HCT116 (cell line): ENCODE results near the gene CORO6. TPM values are rescaled to one million over a fixed set of nuclear protein-coding genes. Genes with fewer than 3 reads are reported as not detected.

Source experiments
- ATAC-seq: fragments of 200-7000 bp; cut with Tn5 transposase; 2 replicates; pipeline ENCODE4 v1.9.1; 2020; ENCODE audit warnings: mild to moderate bottlenecking, moderate library complexity
- BruUV-seq: library from RNA; stranded (reverse); fragments of 400-500 nt; replicated peaks from 2 replicates; lab custom pipeline; 2021; lab: Mats Ljungman, UMichigan
- CTCF ChIA-PET: fragments of 300-600 bp; sonication (Branson Sonifier 250); formaldehyde crosslinking; loops from one replicate; lab custom pipeline; 2021; ENCODE audit warnings: antibody characterized with exemption; lab: Charles Lee
- POLR2A ChIA-PET: fragments of 300-600, 350-600 bp; sonication (Branson Sonifier 250); formaldehyde crosslinking; loops from one replicate; lab custom pipeline; 2021; ENCODE audit warnings: antibody characterized with exemption; lab: Charles Lee
- RAD21 ChIA-PET, 2 experiments: fragments of 300-600 bp; sonication (Branson Sonifier 250); formaldehyde crosslinking; loops; one replicate each; lab custom pipeline; 2023; ENCODE audit warnings: low total read pairs in 2 of 2; ENCODE audit not compliant: uncharacterized antibody in 2 of 2, unreplicated experiment in 2 of 2, low non-redundant PET in 1 of 2; lab: Charles Lee
- DNase-seq: peaks from one replicate; pipeline ENCODE4 v3.0.0-alpha.2; 2010; ENCODE audit warnings: low read depth, low spot score
- H2AFZ ChIP-seq: fragments of 200-600 bp; shearing (Covaris generic), sonication (generic); 2 replicates; pipeline ENCODE4 v1.6.1; 2017; ENCODE audit warnings: low read depth, mixed run types, mixed read lengths, antibody characterized with exemption, low read length; ENCODE audit not compliant: poor library complexity, severe bottlenecking
- H3K27ac ChIP-seq: 2 replicates; pipeline ENCODE4 v1.5.1; 2012; ENCODE audit warnings: low read depth, low read length
- H3K27me3 ChIP-seq: fragments of 200-600 bp; sonication (generic); 2 replicates; pipeline ENCODE4 v1.6.1; 2016; ENCODE audit warnings: mixed run types, low read length, mixed read lengths; ENCODE audit not compliant: insufficient read depth
- H3K36me3 ChIP-seq, 2 experiments: fragments of 200-500 bp in 1 of 2; fragments of 200-600 bp in 1 of 2; sonication (Bioruptor generic) in 1 of 2; sonication (generic) in 1 of 2; 2 replicates each; pipeline versions ENCODE4 v1.5.1 to v1.6.1; 2014 to 2016; ENCODE audit warnings: low read length in 2 of 2, inconsistent platforms in 1 of 2, mixed read lengths in 1 of 2, mixed run types in 1 of 2; ENCODE audit not compliant: insufficient read depth in 2 of 2, control insufficient read depth in 1 of 2
- H3K4me1 ChIP-seq, 2 experiments: fragments of 200-600 bp in 1 of 2; sonication (generic) in 1 of 2; 2 replicates each; pipeline versions ENCODE4 v1.5.1 to v1.6.1; 2012 to 2017; ENCODE audit warnings: low read length in 2 of 2, inconsistent platforms in 1 of 2, mild to moderate bottlenecking in 1 of 2, mixed read lengths in 1 of 2, mixed run types in 1 of 2, moderate library complexity in 1 of 2; ENCODE audit not compliant: insufficient read depth in 2 of 2, control insufficient read depth in 1 of 2
- H3K4me2 ChIP-seq: fragments of 200-600 bp; sonication (generic); 2 replicates; pipeline ENCODE4 v1.6.1; 2017; ENCODE audit warnings: mixed run types, low read length, mixed read lengths
- H3K4me3 ChIP-seq, 2 experiments: fragments of 200-600 bp in 1 of 2; sonication (generic) in 1 of 2; replicated peaks in 1 of 2; 2 replicates each; pipeline ENCODE4 v1.5.1; 2011 to 2016; ENCODE audit warnings: low read length in 2 of 2, control low read depth in 1 of 2, low read depth in 1 of 2, mild to moderate bottlenecking in 1 of 2, mixed read lengths in 1 of 2, mixed run types in 1 of 2
- H3K79me2 ChIP-seq: fragments of 200-600 bp; sonication (generic); 2 replicates; pipeline ENCODE4 v1.6.1; 2017; ENCODE audit warnings: mild to moderate bottlenecking, mixed run types, low read length, moderate library complexity, mixed read lengths; ENCODE audit not compliant: insufficient read depth
- H3K9ac ChIP-seq: fragments of 200-600 bp; sonication (generic); 2 replicates; pipeline ENCODE4 v1.6.1; 2016; ENCODE audit warnings: low read length, mixed read lengths
- H3K9me2 ChIP-seq: fragments of 200-600 bp; sonication (generic), shearing (Covaris generic); 2 replicates; pipeline ENCODE4 v1.6.1; 2017; ENCODE audit warnings: mixed run types, mild to moderate bottlenecking, moderate library complexity; ENCODE audit not compliant: insufficient read depth
- H3K9me3 ChIP-seq, 2 experiments: fragments of 200-500 bp in 1 of 2; fragments of 200-600 bp in 1 of 2; sonication (Bioruptor generic) in 1 of 2; sonication (generic) in 1 of 2; 2 replicates each; pipeline ENCODE4 v1.6.1; 2014 to 2017; ENCODE audit warnings: low read length in 2 of 2, mixed read lengths in 2 of 2, inconsistent platforms in 1 of 2, low read depth in 1 of 2, mild to moderate bottlenecking in 1 of 2, mixed run types in 1 of 2, moderate library complexity in 1 of 2; ENCODE audit not compliant: control insufficient read depth in 1 of 2, insufficient read depth in 1 of 2
- H4K20me1 ChIP-seq: fragments of 200-600 bp; sonication (generic), shearing (Covaris generic); 2 replicates; pipeline ENCODE4 v1.6.1; 2017; ENCODE audit warnings: mixed run types, mild to moderate bottlenecking, moderate library complexity; ENCODE audit not compliant: insufficient read depth
- CBX3 ChIP-seq: IDR thresholded peaks from 2 replicates; pipeline ENCODE4 v1.6.1; 2012; ENCODE audit warnings: low read depth
- CEBPB ChIP-seq: IDR thresholded peaks from 2 replicates; pipeline ENCODE4 v1.6.1; 2012; ENCODE audit warnings: low read depth
- CTCF ChIP-seq, 3 experiments: fragments of 200-600 bp in 1 of 3; sonication (generic) in 1 of 3; IDR thresholded peaks in 2 of 3; conservative IDR thresholded peaks in 1 of 3; 2 replicates each; pipeline ENCODE4 v1.5.1; 2012 to 2017; ENCODE audit warnings: low read depth in 2 of 3, low read length in 2 of 3, antibody characterized with exemption in 1 of 3, borderline replicate concordance in 1 of 3, control low read depth in 1 of 3, mild to moderate bottlenecking in 1 of 3, mixed read lengths in 1 of 3, mixed run types in 1 of 3, moderate library complexity in 1 of 3; ENCODE audit not compliant: insufficient read depth in 1 of 3
- EGR1 ChIP-seq: IDR thresholded peaks from 2 replicates; pipeline ENCODE4 v1.6.1; 2012; ENCODE audit warnings: low read depth
- ELF1 ChIP-seq: IDR thresholded peaks from 2 replicates; pipeline ENCODE4 v1.6.1; 2012; ENCODE audit warnings: low read depth, borderline replicate concordance
- EZH2 ChIP-seq: fragments of 200-600 bp; sonication (generic); IDR thresholded peaks from 2 replicates; pipeline ENCODE4 v1.6.1; 2017; ENCODE audit warnings: antibody characterized with exemption, mixed run types
- FOSL1 ChIP-seq: IDR thresholded peaks from 2 replicates; pipeline ENCODE4 v1.6.1; 2012; ENCODE audit warnings: low read depth
- JUND ChIP-seq: IDR thresholded peaks from 2 replicates; pipeline ENCODE4 v1.6.1; 2012
- MAX ChIP-seq: IDR thresholded peaks from 2 replicates; pipeline ENCODE4 v1.6.1; 2012
- POLR2A ChIP-seq: IDR thresholded peaks from 2 replicates; pipeline ENCODE4 v1.7.0; 2011; ENCODE audit warnings: borderline replicate concordance; ENCODE audit not compliant: insufficient read depth, insufficient read length; ENCODE audit errors: extremely low read depth
- POLR2AphosphoS5 ChIP-seq: IDR thresholded peaks from 2 replicates; pipeline ENCODE4 v1.6.1; 2011; ENCODE audit warnings: mild to moderate bottlenecking, low read depth, low read length, moderate library complexity
- RAD21 ChIP-seq: IDR thresholded peaks from 2 replicates; pipeline ENCODE4 v1.6.1; 2012; ENCODE audit warnings: low read depth, mild to moderate bottlenecking
- SIN3A ChIP-seq: IDR thresholded peaks from 2 replicates; pipeline ENCODE4 v1.6.1; 2012; ENCODE audit warnings: low read depth
- SP1 ChIP-seq: IDR thresholded peaks from 2 replicates; pipeline ENCODE4 v1.6.1; 2012; ENCODE audit warnings: low read depth
- SRF ChIP-seq: IDR thresholded peaks from 2 replicates; pipeline ENCODE4 v1.6.1; 2012; ENCODE audit warnings: low read depth
- YY1 ChIP-seq: IDR thresholded peaks from 2 replicates; pipeline ENCODE4 v1.6.1; 2011; ENCODE audit warnings: low read length, low read depth, moderate library complexity, mild to moderate bottlenecking; ENCODE audit not compliant: insufficient replicate concordance; ENCODE audit errors: extremely low read depth
- ZFX ChIP-seq: fragments of 450-650 bp; IDR thresholded peaks from 2 replicates; pipeline ENCODE4 v1.6.1; 2017
- ZNF274 ChIP-seq: fragments of 200-500 bp; sonication (Bioruptor generic); IDR thresholded peaks from 2 replicates; pipeline ENCODE4 v1.6.1; 2014; ENCODE audit warnings: mild to moderate bottlenecking, low read depth, low read length, inconsistent platforms
- intact Hi-C: fragments of 100-400 bp; cut with micrococcal nuclease; formaldehyde crosslinking; loops from 2 replicates; pipeline ENCODE4 v1.10.0; 2022
- total RNA-seq: library from RNA; stranded (reverse); gene quantifications from one replicate; pipeline ENCODE4 v1.2.1, GENCODE V29; 2021; ENCODE audit not compliant: unreplicated experiment
- TF ChIP-seq, protein P1 (sequence below): IDR thresholded peaks from 2 replicates; pipeline ENCODE4 v1.6.1; 2011; ENCODE audit warnings: mild to moderate bottlenecking, low read length, moderate library complexity; ENCODE audit not compliant: insufficient replicate concordance; ENCODE audit errors: extremely low read depth
- TF ChIP-seq, protein P2 (sequence below): IDR thresholded peaks from 2 replicates; pipeline ENCODE4 v1.6.1; 2012

Gene CORO6
- total RNA-seq, 1 experiment from 2014 or later = 8.7 TPM

DNA sequence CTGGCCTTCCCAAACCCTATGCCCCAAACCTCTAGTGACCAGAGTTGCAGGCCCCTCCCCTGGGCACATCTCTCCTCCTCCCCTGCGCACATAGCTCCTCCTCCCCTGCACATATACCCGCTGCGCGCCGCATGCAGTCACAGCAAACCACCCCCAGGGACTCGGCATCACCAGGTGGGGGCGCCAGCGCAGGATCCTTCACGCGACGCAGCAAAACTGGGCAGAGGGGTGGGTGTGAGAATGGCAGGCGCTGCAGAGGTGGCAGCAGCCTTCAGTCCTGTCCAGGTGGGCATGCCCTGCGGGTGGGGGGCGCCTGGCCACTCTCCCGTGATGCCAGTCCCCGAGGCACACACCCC lies 5.6 kb downstream of the CORO6 start:
- RAD21 ChIA-PET = interaction anchor here (0.5 to 0.8 kb wide), 3 partner anchors 23 to 970 kb away, joined by 3 to 5 read pairs (median 3); no protein-coding TSS in a partner anchor
- no peaks in the 10 kb centered on the region for H4K20me1 ChIP-seq
- intact Hi-C loops = loop anchor here (1.0 kb wide), 1 partner anchor 476 kb away; no protein-coding TSS in a partner anchor
- CTCF ChIA-PET = interaction anchor here (0.6 to 4.6 kb wide), 31 partner anchors 9 to 500 kb away, joined by 3 to 61 read pairs (median 7); partner anchors contain the start of genes ABHD15, ANKRD13B, SSH2 and TP53I13
- peak overlapping the region; percentile 97 for H3K4me2 ChIP-seq
- no TSS peak for BruUV-seq
- DNase-seq = peak; percentile 67
- POLR2A ChIA-PET = interaction anchor here (0.6 to 1.3 kb wide), 2 partner anchors 239 to 477 kb away, joined by 3 read pairs; no protein-coding TSS in a partner anchor
- TF ChIP-seq SP1 (no peak), POLR2A (peak; percentile 30), CBX3 (peak; percentile 31; the same call in 1 of the 2 replicates), POLR2AphosphoS5 (0 out of 2 replicates have a peak, but pooled peaks have one; percentile 17), ELF1 (no peak), CTCF (IDR thresholded peaks at IDR 0.05 in 2 of 3, conservative IDR thresholded peaks at IDR 0.05 in 1 of 3; ENCODE audit: borderline replicate concordance in 1 of 3, insufficient read depth in 1 of 3, low read depth in 2 of 3, low read length in 2 of 3) (peak; percentile 62 to 91 (median 84)), MAX (peak; percentile 65; the same call in 1 of the 2 replicates), FOSL1 (no peak), CEBPB (no peak), YY1 (peak; percentile 33), JUND (no peak), RAD21 (peak; percentile 39; the same call in 1 of the 2 replicates), ZNF274 (no peak), SIN3A (no peak), EZH2 (no peak), ZFX (no peak), EGR1 (no peak), SRF (no peak)
- TF ChIP-seq, protein P1, sequence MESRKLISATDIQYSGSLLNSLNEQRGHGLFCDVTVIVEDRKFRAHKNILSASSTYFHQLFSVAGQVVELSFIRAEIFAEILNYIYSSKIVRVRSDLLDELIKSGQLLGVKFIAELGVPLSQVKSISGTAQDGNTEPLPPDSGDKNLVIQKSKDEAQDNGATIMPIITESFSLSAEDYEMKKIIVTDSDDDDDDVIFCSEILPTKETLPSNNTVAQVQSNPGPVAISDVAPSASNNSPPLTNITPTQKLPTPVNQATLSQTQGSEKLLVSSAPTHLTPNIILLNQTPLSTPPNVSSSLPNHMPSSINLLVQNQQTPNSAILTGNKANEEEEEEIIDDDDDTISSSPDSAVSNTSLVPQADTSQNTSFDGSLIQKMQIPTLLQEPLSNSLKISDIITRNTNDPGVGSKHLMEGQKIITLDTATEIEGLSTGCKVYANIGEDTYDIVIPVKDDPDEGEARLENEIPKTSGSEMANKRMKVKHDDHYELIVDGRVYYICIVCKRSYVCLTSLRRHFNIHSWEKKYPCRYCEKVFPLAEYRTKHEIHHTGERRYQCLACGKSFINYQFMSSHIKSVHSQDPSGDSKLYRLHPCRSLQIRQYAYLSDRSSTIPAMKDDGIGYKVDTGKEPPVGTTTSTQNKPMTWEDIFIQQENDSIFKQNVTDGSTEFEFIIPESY = no peak
- TF ChIP-seq, protein P2, sequence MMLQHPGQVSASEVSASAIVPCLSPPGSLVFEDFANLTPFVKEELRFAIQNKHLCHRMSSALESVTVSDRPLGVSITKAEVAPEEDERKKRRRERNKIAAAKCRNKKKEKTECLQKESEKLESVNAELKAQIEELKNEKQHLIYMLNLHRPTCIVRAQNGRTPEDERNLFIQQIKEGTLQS = no peak
- H3K9me3 ChIP-seq = no peaks in the 10 kb centered on the region
- no peaks in the 10 kb centered on the region for H3K36me3 ChIP-seq
- no peak overlapping the region for H2AFZ ChIP-seq
- H3K27ac ChIP-seq = peak overlapping the region; percentile 64; the same call in 1 of the 2 replicates
- H3K4me3 ChIP-seq = peak overlapping the region; percentile 36 to 50
- H3K79me2 ChIP-seq = no peaks in the 10 kb centered on the region
- ATAC-seq = peak; percentile 81
- no peaks in the 10 kb centered on the region for H3K9me2 ChIP-seq
- H3K27me3 ChIP-seq = no peaks in the 10 kb centered on the region
- peak overlapping the region; percentile 66 for H3K9ac ChIP-seq
- H3K4me1 ChIP-seq = peaks cover 48 to 64% of the 10 kb centered on the region in 2 experiments
